OCI-M1 (cell line): ENCODE results near the gene HHEX.
"Not testable (repeated sequence)": the region's sequence is repeated elsewhere in the genome, so short reads cannot be mapped to it uniquely, and the experiment has no call there.

Experiments
- DNase-seq: peaks from one replicate; lab custom pipeline; 2025; lab: John Stamatoyannopoulos, UW

Gene HHEX

GRCh38 chr10:92689663-92690210 lies at the start of gene HHEX:
HHEX (plus strand) TSS chr10:92689955; CDS start chr10:92689987, 32 bp downstream.
- peak; percentile 86 for DNase-seq

GRCh38 chr10:92640107-92640506 lies 49.6 kb upstream of the HHEX start:
- no peak for DNase-seq

DNA sequence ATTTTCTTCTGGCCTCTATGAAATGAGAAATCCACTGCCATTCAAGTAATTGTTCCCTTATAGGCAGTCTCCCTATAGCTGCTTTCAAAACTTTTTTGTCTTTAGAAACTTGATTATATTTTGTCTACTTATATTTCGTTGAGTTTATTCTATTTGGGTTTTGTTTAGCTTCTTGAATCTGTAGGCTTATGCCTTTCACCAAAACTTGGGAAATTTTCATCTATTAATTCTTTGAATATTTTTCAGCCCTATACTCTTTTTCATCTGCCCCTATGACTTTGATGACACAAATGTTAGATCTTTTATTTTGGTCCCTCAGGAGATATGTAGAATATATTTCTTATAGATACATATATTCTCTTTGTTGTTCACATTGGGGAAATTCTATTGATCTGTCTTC lies 48.3 kb upstream of the HHEX start:
- no peak for DNase-seq

DNA sequence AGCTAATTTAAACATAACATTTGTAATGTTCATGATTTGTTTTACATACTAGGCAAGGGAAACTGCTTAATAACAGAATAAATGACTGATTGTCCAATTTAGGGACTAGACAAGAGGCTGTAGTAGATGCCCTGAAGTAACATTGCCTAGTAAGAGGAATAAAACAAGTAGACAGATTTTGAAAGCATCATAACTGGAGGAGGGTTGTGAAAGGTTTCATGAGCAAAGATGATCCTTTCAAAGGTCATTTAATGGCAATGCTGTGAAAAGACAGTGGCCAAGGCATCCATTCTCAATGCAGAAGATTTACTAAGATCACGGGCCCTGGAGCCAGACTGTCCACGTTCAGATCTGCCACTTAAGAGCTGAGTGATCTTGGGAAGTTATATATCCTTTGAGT lies 44.8 kb upstream of the HHEX start:
- DNase-seq = no peak

DNA sequence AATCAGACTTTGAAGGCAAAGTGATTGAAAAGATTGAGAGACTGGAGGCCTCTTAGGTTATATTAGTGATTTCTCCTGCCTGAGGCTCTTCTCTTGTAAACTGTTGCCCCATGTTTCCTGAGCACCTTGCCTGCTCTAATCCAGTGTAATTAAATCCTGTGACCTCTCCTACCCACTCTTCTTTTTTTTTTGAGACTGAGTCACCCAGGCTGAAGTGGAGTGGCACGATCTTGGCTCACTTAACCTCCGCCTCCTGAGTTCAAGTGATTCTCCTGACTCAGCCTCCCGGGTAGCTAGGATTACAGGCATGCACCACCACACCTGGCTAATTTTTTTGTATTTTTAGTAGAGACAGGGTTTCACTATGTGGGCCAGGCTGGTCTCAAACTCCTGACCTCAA lies 38.9 kb upstream of the HHEX start:
- not testable (repeated sequence) for DNase-seq

DNA sequence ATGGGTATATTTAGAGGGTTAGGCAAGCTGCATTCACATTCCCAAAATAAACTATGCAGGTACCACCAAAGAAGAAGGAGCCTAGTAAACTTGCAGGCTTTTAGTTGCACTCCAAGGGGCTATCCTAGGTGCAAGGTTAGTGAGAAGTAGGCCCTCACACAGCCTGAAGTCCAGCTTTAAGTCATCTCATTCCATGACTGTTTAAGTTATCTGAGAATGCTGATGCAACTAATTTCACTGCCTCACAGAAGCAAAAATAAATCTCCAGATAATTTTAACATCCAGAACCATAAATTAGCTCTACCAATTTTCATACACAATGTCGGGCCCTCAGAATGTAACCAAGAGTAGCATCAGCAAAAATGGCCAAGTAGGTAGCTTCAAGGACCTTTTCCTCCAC lies 34.3 kb upstream of the HHEX start:
- no peak for DNase-seq

DNA sequence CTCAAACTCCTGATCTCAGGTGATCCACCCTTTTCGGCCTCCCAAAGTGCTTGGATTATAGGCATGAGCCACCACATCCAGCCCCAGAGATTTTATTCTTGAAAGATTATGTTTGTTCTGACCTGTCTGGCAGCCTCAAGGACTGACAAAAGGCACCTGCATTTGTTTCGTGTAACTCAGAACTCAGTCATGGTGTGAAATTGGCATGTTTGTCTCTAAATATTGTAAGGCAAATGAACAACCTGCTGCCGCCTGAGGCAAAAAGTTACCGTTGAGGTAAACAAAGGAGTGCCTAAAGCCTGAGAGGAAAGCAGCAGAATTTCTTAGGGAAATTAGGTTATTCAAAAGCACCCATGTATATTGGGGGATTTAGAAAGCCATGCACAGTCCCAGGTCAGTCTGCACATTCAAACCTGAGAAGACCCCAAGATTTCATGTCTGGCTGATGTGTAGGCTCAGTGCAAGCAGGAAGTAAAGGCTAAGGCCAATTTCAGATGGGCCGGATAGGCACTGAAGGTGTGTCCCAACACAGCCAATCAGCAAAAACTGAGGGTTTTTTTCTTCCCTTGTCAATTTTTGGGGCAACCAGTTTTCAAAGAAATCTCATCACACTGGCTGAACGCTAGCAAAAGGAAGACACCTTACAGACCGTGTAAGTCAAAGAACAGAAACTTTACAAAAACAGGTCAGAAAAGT lies 33.3 kb upstream of the HHEX start:
- no peak for DNase-seq

DNA sequence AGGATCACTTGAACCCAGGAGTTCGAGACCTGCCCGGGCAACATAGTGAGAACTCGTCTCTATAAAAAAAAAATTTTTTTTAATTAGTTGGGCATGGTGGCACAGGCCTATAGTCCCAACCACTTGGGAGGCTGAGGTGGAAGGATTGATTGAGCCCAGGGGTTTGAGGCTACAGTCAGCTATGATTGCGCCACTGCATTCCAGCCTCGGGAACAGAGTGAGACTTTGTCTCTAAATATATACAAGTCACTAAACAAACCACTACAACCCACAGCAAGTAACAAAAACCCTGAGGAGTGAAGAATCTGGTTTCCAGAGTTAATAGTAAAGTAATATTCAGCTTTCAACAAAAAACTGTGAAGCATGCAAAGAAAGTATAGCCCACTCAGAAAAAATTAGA lies 32.7 kb upstream of the HHEX start:
- DNase-seq = no peak

DNA sequence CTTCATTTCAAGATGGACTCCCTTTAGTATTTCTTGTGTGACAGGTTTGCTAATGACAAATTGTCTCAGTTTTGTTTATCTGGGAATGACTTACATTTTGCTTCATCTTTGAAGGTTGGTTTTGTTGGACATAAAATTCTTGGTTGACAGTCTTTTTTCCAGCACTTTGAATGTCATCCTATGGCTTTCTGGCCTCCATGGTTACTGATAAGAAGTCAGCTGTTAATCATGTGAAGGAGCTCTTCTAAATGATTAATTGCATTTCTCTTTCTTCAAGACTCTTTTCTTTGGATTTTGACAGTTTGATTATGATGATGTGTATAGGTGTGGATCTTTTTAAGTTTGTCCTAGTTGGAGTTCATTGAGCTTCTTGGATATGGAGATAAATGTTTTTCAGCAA lies 26.9 kb upstream of the HHEX start:
- DNase-seq = peak; percentile 65

DNA sequence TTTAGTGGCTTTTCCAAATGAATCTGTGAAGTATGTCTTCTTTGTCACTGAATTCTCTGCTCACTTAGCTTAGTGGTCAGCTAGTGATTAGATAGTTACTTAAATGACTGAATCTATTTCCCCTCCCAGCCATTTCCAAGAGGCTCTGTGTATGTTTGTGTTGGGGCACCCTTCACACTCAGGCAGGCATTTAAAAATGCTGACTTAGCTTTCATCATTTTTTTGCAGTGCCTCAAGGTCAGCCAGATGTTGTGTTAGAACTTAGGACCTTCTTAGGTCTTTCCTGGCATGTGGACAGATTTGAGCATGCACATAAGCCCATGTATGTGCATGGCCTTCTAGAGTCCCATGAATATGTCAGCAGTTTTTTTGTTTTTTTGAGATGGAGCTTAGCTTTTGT lies 25.4 kb upstream of the HHEX start:
- no peak for DNase-seq

DNA sequence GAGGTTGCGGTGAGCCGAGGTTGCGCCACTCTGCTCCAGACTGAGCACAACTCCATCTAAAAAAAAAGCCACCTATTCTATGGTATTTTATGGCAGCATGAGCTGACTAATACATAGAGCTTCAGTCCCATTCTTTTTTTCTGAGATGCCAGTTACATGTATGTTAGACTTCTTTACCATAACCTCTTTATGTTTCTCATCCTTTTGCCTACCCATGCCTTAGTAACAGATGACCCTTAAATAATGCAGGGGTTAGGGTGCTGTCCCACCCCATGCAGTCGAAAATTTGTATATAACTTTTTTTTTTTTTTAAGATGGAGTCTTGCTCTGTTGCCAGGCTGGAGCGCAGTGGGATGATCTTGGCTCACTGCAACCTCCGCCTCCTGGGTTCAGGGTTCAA lies 22.7 kb upstream of the HHEX start:
- no peak for DNase-seq

DNA sequence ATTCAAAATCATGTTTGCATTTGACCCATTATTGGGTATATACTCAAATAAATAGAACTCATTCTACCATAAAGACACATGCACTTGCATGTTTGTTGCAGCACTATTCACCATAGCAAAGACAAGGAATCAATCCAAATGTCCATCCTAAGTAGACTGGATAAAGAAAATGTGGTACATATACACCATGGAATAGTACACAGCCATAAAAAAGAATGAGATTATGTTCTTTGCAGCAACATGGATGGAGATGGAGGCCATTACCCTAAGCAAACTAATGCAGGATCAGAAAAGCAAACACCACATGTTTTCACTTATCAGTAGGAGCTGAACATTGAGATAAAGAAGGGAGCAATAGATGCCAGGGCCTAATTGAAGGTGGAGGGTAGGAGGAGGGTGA lies 12.0 kb upstream of the HHEX start:
- no peak for DNase-seq

DNA sequence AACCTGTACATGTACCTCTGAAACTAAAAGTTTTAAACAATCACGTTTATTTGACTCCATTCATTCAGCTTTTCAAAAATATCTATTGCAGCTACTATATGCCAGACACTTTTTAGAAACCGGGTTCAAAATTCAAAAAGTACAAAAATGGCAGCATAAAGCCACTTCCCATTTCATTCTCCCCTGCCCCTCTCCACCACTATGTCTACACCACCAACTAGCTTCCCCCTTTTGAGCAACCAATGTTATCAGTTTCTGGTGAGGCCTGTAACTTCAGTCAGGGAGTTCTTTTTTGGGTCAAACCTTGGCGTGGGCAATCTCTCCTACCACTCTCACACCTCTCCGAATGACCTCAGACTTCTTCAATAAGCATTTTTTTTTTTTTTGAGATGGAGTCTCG lies 11.5 kb upstream of the HHEX start:
- peak; percentile 34 for DNase-seq

DNA sequence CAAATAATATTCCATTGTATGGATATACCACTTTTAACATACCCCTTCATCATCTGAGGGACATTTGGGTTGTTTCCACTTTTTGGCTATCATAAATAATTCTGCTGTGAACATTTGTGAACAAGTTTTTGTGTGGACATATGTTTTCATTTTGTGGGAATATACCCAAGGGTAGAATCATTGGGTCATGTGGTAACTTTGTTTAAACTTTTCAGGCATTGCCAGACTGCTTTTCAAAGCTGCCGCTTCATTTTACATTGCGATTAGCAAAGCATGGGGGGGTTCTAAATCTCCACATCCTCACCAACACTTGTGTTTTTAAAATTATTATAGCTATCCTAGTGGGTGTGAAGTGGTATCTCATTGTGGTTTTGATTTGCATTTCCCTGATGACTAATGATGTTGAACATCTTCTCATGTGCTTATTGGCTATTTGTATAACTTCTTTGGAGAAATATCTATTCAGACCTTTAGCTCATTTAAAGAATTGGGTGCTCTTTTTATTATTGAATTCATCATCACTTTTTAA lies 8.4 kb upstream of the HHEX start:
- DNase-seq = no peak

GRCh38 chr10:92688573-92688926 lies 1.2 kb upstream of the HHEX start:
- DNase-seq = no peak

DNA sequence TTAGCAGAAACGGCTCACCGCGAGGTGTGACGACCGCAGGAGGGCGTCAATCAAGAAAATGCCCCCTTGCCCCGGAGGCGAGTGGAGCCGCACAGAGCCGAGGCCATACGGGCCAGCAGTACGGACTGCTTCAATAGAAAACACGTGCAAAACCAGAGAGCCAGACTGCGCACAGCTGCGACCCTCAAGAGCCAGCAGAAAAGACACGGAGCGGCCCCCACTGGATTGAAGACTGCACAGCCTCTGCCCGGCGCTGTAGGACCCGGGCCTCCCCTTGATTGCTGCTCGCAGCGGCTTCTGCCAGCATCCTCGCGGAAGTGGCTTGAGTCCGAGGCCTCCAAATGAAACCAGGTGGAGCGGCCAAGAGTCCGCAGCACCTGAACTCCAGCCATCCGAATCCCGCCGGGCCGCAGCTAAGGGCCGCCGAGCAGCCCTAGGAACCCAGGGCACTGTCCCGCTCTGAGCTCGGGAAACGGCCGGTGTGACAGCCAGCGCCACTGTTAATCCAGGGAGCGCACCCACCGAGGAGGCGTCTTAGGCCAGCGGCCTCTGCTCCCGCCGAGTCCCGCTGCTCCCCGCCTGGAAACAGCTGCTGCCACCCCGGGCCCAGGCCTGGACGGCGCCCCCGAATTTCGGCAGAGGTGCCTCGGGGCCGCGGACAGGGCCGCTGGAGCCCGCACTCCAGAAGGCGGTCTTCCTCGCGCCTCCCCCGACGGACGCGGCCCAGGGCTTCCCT lies 660 bp upstream of the HHEX start:
- peak; percentile 77 for DNase-seq

- peak; percentile 91 for DNase-seq
These were observed 608 bp downstream of the HHEX start for GRCh38 chr10:92690211-92690914.

- DNase-seq = peak; percentile 96
These were observed 1.3 kb downstream of the HHEX start for GRCh38 chr10:92690915-92691590.

DNA sequence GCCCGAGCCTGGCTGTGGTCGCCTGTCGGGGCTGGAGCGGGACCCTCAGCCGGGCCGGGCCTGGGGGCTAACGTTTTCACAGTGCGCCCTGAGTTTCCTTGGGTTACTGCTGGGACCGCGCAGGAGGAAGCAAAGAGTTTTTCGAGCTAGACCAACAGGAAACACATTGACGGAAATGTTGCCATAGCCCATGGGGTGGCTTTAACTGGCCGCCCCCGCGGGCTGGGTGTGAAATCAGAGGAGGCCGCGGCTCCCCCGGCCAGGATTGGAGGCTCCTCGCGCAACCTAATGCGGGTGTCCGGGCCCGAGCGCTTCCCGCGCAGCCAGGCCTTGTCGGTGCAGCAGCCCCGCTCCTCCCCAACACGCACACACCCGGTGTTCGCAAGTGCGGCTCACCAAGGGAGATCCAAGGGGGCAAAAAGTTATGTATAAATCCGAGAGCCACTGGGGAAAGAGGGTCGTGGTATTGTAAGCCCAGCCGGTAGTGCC lies 1.9 kb downstream of the HHEX start:
- peak; percentile 65 for DNase-seq

GRCh38 chr10:92692080-92692671 lies 2.4 kb downstream of the HHEX start:
- DNase-seq = no peak
